WTC11 (cell line): ENCODE measurements around the gene TSR3.

ENCODE experiments used
- ATF1 ChIP-seq: sonication (generic); formaldehyde crosslinking; IDR thresholded peaks from 2 replicates; pipeline ENCODE4 v1.8.1; 2023; ENCODE audit warnings: mild to moderate bottlenecking, moderate library complexity, missing genetic modification reagents
- ATF3 ChIP-seq: sonication (generic); formaldehyde crosslinking; conservative IDR thresholded peaks from 2 replicates; pipeline ENCODE4 v1.8.1; 2022; ENCODE audit warnings: mild to moderate bottlenecking, missing genetic modification reagents
- CTCF ChIP-seq: fragments of 200-600 bp; IDR thresholded peaks from 2 replicates; pipeline ENCODE4 v1.8.0; 2022; ENCODE audit warnings: antibody characterized with exemption
- E2F1 ChIP-seq: sonication (generic); formaldehyde crosslinking; IDR thresholded peaks from 2 replicates; pipeline ENCODE4 v1.8.0; 2022; ENCODE audit warnings: mild to moderate bottlenecking, missing genetic modification reagents
- ESRRA ChIP-seq: sonication (generic); formaldehyde crosslinking; IDR thresholded peaks from 2 replicates; pipeline ENCODE4 v1.8.1; 2022; ENCODE audit warnings: mild to moderate bottlenecking, missing genetic modification reagents, borderline replicate concordance
- FOXJ3 ChIP-seq: sonication (generic); formaldehyde crosslinking; IDR thresholded peaks from 2 replicates; pipeline ENCODE4 v1.9.0; 2021; ENCODE audit warnings: missing genetic modification reagents, mild to moderate bottlenecking, borderline replicate concordance
- GABPB1 ChIP-seq: sonication (generic); formaldehyde crosslinking; IDR thresholded peaks from 2 replicates; pipeline ENCODE4 v1.8.1; 2023; ENCODE audit warnings: mild to moderate bottlenecking, missing genetic modification reagents
- HMGXB4 ChIP-seq: sonication (generic); formaldehyde crosslinking; IDR thresholded peaks from 2 replicates; pipeline ENCODE4 v1.8.1; 2023; ENCODE audit warnings: mild to moderate bottlenecking, moderate library complexity, missing genetic modification reagents
- JUN ChIP-seq: sonication (generic); formaldehyde crosslinking; IDR thresholded peaks from 2 replicates; pipeline ENCODE4 v1.8.0; 2023; ENCODE audit warnings: mild to moderate bottlenecking, missing genetic modification reagents
- MLX ChIP-seq: sonication (generic); formaldehyde crosslinking; IDR thresholded peaks from 2 replicates; pipeline ENCODE4 v1.8.1; 2023; ENCODE audit warnings: mild to moderate bottlenecking, missing genetic modification reagents, moderate library complexity
- NR1H2 ChIP-seq: sonication (generic); formaldehyde crosslinking; IDR thresholded peaks from 2 replicates; pipeline ENCODE4 v1.9.0; 2021; ENCODE audit warnings: mild to moderate bottlenecking, moderate library complexity, missing genetic modification reagents
- USF1 ChIP-seq: sonication (generic); formaldehyde crosslinking; IDR thresholded peaks from 2 replicates; pipeline ENCODE4 v1.8.0; 2022; ENCODE audit warnings: mild to moderate bottlenecking, missing genetic modification reagents
- USF2 ChIP-seq: sonication (generic); formaldehyde crosslinking; IDR thresholded peaks from 2 replicates; pipeline ENCODE4 v1.8.1; 2023; ENCODE audit warnings: mild to moderate bottlenecking, missing genetic modification reagents, moderate library complexity
- ZNF532 ChIP-seq: fragments of 250-450 bp; sonication (Bioruptor Pico); IDR thresholded peaks from 2 replicates; pipeline ENCODE4 v1.9.0; 2021; ENCODE audit warnings: mild to moderate bottlenecking, borderline replicate concordance

GRCh38 chr16:1348926-1349325 is 2.8 kb downstream of the TSR3 start:
- no peak for TF ChIP-seq ATF3 (CRISPR knock-in tag)
- TF ChIP-seq USF2 (CRISPR knock-in tag): no peak
- no peak for TF ChIP-seq E2F1
- TF ChIP-seq CTCF: no peak
- no peak for TF ChIP-seq MLX
- TF ChIP-seq JUN: no peak
- TF ChIP-seq ATF1 (CRISPR knock-in tag): no peak
- TF ChIP-seq USF1 (CRISPR knock-in tag): no peak
- no peak for TF ChIP-seq ESRRA (CRISPR knock-in tag)
- TF ChIP-seq NR1H2 (CRISPR knock-in tag): no peak
- no peak for TF ChIP-seq FOXJ3 (CRISPR knock-in tag)
- no peak for TF ChIP-seq HMGXB4 (CRISPR knock-in tag)
- no peak for TF ChIP-seq ZNF532
- TF ChIP-seq GABPB1 (CRISPR knock-in tag): no peak
